ENCODE results near the gene ZNF362.

Gene ZNF362

DNA sequence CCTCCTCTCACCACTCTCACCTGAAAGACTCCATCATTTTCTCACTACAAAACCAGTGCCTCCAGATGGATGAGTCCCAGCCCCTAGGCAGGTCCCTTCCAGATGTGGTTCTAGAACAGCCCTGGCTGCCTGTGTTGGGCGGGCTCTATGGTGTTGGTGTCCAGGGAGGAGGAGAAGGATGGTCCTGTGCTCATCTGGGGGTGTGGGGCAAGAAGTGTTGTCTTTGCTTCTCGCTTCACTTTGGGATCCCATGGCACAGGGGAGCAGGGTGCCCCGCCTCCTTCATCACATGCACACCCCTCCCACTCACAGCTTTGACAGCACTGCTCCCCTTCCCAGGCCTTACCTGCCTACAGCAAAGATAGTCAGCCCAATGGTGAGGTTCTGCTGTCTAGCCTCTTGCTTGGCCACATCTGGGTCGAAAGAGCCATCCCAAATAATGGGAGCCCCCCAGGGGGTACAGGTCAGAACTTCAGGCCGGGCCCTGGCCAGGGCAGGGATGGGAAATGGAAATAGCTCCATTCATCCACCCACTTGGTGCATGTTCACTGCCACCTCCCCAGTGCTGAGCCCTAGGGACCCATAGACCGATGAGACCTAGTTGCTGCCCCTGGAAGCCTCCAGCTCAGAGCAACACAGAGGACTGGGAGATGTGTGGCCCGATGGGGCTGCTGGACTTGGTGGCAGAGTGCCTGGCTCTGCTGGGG lies 55.6 kb downstream of the ZNF362 start:
- DNase-seq: no peak

DNA sequence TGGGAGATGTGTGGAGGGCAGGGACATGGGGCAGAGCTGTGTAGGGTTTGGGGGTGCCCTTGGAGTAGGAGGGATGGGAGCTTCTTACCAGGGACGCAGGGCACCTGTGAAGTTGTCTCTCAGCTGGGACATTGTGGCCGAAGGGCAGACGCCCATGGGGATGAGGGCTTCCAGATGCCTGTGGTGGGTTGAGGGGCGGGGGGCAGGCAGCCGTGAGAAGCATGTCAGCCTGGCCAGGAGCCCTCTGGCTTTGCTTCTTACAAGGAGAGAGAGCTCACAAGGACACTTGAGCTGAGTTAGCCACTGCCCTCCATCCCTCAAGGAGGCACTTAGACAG lies 56.1 kb downstream of the ZNF362 start:
- no peak for DNase-seq

DNA sequence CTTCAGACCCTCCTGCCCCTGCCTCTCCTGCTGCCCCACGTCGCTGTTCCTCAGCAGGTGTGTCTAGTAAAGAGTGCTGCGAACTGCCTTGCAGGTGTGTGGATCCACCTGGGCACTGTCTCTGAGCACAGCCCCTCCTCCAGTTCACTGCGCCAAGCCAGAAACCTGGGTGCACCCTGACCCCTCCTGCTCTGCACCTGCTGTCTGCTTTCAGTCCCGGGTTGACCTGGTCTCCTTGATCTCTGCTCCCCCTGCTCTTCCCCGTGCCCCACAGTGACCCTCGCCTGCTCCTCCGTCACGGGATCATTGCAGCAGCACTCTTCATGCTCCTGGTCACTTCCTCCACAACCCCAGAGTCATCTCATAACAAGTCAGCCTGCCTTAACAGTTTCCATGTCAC lies 58.1 kb downstream of the ZNF362 start:
- DNase-seq: no peak

DNA sequence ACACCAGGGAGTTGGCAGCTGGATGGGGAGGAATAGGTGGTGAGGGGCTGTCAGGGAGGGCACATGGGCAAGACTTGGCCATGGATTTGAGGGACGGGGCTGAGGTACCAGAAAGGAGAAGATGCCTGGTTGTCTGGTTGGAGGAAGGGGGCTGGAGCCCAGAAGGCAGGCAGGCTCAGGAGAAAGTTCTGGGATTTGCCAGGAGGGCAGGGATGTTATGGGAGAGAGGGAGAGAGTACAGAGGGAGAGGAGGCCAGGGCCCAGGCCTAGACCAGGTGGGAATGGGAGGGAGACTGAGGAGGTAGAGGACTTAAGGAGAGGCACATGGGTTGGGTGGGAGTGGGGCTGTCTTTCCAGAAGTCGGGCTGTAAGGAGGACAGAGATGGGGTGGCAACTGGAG lies 60.3 kb downstream of the ZNF362 start:
- no peak for DNase-seq

DNA sequence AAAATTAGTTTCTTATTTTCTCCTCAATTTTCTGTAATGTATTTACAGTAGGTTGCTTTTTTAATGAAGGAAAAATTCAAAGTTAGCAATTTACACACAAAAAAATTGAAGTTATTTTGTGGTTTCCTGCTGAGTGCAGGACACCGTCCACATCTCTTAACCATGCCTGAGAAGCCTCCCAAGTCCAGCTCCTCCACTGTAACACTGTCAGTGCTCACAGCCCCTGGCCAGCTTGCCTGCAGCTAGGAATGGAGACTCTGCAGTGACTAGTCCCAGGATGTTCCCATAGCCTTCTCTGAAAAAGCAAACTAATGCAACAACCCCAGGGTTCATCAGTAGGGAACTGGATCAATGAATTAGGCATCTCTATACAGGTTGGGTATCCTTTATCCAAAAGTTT lies 61.1 kb downstream of the ZNF362 start:
- DNase-seq: no peak

DNA sequence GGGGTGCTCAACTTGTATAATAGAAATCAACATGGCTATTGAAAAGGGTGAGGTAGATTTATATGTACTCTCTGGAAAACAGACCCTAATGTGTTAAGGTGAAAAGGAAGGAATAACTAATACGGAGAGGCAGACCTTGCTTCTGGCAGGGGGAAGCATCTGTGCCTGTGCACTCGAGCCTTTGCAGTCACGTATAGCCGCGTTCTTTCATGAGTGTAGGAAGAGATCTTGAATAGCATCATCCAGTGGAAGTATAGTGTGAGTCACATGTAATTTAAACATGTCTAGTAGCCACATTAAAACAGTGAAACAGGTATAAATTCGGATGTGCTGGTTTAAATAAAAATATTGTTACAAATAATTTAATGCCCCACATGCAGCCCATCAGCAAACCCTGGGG lies 61.7 kb downstream of the ZNF362 start:
- DNase-seq: no peak

DNA sequence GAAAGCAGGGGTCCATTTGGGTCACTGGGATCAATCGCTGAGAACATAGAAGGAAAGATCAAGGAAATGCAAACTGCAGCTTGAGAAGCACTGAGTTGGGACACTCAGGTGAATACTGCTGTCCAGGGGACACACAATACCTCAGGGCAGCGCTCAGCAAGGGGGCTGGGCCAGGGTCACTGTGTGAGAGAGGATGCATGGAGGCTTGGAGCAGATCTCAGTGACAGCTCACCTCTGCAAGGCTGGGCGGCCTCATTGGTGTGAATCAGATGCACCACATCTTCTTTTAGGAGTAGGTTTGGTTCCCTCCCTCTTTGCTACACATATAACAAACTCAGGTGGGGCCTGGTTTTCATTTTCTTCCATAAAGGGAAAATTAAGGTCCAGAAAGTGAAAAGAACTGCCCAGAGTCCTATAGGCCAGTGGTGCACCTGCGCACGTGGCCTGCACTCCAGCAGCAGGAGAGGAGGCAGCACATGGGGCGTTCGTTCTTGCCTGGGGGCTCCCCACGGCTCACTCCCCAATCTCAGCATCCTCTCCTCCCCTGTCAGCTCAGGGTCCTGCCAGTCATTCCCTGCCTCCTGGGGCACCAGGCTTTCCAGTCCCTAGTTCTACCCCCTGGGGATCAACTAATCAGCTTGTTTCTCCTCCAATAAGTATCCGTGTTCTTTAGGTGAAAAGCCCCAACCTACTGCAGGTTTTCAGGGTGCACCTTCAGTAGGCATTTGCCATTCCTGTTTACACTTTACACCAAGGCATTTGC lies 63.1 kb downstream of the ZNF362 start:
- no peak for DNase-seq

DNA sequence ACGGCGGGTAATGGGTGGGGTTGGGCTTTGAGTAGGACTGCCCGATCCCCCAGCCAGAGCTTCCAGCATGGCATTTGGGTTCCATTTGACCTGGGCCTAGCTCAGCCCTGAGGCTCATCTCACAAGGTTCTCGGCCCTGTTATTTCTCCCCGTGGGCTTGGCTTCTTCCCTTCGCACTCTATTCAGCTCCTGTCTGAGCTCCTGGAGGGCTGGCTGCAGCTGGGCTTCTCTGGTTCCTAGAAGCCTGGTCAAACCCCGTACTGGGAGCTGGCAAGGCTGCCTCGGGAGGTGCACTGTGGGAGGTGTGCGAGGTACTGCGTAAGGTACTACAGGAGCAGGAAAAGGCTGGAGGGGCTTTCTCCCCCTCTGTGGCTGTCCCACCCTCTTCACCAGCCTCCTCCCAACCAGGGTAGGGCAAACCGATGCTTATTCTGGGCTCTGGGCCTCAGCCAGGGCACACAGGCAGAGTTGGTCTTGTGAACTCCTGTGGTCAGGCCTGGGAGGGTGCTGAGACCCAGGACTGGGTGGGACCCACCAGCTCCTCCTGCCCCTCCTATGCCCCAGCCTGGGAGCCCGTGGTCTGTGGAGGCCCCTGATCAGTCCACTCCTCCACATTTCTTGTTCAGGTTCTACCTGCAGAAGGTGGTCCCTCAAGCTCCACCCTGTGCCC lies 63.8 kb downstream of the ZNF362 start:
- no peak for DNase-seq

DNA sequence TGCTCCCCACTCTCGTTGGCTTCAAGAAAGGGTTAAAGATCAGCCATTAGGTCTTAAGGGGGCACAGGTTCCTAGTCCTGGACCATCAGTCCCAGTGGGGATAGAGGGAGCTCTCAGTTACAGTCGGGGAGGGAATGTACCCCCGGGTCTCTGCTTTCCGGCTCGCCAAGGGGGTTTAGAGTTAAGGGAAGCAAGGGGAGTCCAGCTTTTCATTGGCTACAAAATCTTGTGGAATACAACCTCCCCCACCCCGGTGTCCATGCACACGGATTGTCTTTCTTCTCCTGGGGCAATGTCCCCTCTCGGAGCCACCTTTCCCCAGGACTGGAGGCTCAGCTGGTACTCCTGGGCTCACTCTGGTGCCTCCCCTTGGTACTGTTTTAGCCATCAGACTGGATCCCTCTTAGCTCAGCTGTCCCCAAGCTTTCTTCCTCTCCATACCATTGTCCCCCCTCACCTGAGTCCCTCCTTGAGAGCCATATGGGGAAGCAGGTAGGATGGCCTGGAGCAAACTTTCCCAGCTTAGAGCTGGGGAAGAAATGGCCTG lies 64.4 kb downstream of the ZNF362 start, which contains the start of gene A3GALT2:
Gene A3GALT2, minus strand, starts transcription at position 480 of the 547 bp plus-strand sequence. Its CDS starts 0 bp downstream, at position 480.
- DNase-seq: no peak

DNA sequence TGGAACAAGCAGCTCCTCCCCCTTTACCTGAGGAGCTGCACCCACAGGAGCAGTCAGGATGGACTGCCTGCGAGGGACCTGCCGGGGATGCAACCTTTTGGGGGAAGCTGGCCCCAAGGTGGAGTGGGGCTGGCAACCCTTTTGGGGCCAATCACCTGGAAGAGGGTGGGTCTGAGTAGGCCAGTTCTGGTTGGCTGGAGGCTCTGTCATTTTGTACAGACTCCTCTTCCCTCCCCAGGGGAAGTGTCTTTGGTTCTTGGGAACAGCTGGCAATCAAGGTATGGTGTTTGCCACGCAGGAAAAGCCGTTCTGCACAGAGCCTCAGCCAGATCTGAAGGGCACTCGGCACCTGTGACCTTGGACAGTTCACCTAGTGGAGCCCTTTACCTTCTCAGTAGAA lies 64.9 kb downstream of the ZNF362 start:
- DNase-seq: no peak

DNA sequence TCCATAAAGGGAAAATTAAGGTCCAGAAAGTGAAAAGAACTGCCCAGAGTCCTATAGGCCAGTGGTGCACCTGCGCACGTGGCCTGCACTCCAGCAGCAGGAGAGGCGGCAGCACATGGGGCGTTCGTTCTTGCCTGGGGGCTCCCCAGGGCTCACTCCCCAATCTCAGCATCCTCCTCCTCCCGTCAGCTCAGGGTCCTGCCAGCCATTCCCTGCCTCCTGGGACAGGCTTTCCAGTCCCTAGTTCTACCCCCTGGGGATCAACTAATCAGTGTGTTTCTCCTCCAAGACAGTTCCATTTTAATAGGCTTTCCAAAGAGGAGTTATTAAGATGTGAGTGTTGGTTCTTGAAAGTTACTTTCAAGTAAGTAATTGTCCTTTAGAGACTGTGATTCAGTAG lies 65.8 kb downstream of the ZNF362 start:
- no peak for DNase-seq

DNA sequence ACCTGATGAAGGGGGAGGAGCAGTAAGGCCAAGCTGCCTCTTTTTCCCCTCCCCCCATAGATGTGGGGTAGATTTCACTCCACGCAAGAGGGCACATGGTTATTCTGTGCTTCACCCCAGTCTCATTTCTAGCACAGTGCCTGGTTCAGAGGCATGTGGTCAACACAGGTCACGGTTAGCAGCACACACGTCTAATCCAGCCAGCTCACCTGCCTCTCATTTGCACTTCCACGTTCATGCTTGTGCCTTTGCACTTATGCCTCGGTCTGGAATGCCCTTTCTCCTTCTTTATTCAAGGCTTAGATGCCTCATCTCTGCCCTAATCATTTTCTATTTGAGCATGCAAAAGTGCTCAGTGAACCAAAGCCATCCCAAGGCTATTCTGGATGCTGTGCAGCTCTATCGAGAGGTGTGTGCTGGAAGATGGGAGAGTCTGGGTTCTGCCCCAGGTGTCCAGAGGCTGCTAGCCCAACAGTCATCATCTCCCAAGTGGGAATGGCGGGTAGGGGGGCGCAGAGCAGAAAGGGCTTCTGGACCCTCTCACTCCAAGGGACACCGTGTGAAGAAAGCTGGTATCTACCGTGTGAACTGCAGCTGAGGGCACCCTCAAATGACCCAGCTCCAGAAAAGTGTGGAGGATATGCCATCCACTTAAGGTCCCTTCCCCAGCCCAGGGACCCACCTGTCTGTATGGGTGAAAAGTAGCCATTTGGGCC lies 66.7 kb downstream of the ZNF362 start:
- no peak for DNase-seq

DNA sequence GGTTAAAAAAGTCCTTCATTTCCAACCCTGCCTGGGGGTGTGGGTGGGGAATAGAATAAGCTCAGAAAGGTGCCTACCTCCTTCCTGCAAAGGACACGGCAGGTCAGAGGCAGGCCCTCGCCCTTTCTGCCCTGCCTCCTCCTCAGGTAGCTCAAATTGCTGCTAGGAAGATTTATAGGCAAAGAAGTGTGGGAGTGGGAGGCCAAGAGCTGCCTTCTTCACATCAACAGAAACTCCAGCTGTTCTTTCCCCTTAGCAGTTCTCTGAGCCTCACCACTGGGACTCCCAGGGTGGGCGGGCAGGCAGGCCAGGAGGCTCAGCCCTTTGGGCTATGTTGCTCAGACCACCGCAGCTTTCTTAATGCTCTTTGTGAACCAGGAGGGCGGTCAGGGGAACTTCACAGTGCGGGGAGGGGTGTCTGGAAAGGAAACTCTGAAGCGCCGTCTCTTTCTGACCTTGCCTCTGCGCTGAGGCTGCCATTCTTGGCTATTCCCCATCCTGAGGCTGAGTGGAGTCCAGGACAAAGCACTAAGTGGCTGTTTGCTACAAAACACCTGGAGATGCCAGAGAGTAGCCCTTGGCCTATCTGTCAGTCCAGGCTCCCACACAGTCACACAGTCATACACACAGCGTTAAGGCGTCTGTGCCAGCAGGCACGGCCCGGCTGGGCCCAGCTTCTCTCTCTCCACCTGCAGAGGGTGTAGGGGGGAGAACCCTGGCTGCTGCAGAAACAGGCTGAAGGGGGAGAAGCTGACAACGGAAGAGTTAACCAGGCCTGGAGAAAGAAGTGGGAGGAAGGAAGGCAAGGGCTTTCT lies 67.6 kb downstream of the ZNF362 start:
- DNase-seq: no peak

DNA sequence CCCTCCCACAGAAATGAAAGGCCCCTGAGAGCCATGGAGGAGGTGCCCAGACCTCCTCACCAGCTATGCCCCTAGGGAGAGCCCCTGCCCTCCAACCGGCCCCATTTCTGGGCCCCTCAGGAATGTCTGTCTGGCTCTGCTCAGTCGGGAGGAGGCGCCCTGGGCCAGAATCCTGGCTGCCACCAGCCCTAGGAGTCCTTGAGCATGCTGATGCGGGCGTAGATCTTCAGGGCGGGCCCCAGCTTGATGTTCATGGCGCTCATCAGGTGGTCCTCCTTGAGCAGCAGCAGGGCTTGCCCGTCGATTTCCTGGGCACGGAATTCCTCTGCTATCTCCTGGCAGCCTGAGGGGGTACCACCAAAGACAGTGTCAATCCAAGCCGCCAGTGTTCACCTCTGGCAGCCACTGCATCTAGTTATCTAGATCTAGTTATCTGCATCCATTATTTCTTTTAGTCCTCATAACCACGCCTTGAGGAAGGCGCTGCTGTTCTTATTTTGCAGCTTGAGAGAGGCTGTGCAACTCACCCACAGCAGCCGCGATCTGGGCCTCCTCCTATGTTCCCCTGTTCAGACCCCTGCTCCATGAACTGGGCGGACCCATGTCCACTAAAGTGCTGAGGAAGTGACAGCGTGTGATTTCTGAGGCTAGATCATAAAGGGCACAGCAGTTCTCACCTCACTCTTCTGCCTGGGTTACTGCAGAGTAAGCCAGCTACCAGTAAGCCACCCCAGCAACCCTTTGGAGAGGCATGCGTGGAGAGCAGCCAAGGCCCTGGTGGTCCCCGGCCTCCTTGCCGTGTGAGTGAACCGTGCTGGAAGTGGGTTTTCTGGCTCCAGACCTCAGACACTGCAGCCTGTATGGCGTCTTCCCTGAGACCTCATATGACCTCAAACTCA lies 68.6 kb downstream of the ZNF362 start:
- DNase-seq: no peak

DNA sequence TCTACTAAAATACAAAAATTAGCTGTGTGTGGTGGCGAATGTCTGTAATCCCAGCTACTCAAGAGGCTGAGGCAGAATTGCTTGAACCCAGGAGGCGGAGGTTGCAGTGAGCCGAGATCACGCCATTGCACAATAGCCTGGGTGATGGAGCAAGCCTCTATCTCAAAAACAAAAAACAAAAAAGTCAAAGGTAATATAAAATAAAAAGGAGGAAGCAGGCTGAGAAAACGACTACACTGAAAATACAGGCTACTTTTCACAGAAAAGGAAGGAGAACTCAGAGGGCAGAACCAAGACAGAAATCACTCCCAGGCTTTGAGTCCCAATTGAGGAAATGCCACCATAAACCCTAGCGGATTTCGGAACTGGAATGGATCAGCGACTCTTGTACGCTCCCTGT lies 70.5 kb downstream of the ZNF362 start:
- no peak for DNase-seq

DNA sequence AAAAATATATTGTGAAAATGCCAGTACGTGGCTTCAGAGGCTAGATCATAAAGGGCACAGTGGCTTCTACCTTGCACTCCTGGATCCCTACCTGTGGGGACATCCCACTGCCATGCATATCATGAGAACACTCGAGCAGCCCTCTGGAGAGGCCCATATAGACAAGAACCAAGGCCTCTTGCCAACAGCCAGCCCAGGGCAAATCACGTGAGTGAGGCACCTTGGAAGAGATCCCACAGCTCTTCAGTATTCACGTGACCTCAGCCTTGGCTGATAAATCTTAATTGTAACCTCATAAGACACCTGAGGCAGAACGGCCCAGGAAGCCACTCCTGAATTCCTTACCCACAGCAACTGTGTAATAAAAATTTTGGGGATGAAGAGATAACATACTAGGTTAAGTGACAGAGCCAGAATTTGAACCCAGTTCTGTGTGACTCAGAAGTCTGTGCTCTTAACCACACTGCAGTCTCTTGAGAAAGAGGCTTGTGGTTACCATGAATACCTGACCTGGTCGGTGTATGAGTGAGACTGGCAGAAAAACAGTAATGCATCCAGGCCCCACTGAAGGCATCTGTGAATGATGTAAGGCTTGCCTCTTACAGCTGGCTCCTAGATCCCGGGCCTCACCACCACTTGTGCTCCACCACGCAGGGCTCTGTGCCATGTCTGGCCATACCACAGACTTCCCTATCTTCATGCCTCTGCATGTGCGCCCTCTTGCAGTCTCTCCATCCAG lies 71.5 kb downstream of the ZNF362 start:
- no peak for DNase-seq

DNA sequence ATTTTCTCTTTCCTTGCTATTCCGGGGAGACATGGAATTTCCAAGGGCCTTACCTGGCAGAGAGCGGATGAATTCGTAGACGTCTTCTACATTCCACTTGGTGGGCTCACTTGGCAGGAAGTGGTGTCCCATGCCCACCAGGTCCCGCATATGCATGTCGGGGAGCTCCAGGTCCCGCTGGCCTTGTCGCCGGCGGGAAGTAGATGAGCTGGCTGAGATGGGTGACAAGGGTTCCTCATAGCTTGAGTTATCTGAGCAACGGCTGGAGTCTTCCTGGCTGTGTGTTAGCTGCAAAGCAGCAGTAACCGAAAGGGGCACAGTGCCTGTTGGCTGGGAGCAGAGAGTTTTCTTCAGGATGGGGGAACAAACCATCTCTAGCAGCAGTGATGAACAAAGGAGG lies 72.5 kb downstream of the ZNF362 start:
- no peak for DNase-seq

DNA sequence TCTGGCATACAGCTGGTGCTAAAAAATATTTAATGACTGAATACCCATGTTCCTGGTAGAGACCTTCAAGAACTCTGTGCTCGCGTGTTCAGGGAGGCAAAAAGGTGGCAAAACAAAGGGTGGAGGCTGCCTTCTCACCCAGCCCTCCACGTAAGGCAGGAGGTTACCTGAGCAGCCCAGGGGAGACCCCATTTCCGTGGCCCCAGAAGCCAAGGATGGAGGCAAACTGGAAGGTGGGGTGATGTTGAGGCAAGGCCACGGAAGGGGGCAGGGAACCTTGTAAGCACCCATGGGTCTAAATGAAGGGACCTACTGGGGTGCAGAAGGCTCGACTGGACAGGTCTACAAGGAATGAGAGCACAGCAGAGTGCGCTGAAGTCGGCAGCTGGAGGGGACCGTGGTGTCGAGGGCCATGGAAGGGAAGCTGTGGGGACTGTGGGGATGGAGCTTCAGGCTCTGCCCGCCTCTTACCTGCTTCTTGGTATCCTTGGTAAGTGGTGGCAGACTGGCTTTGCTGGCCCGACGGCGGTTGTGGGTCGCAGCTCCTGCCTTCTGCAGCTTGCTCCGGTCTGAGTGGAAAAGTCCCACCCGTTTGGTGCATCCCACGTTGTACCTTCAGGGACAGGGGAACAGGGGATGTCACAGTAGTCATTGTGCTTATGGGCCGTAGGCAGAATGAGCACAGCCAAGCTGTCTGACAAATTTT lies 73.5 kb downstream of the ZNF362 start:
- DNase-seq: no peak

DNA sequence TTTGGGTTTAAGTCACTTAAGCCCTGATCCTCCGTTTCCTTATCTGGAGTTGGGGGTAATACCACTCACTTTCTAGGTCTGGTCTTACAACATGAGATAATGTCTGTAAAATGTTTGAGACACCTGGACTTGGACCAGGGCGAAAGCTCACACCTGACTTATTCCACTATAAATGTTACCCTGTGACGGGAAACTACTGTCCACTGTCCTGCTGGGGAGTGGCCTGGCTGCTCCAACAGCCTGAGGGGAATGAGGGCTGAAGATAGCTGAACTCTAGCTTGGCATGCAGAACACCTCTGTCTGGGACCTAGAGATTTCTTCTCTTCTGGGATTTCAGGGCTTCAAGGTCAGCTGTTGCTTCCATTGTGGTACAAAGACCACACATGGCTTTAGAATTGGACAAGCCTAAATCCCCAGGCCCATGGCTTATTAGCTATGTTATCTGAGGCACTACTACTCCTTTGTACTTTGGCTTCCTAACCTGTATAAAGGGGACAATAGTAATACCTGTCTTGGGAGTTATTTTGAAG lies 74.1 kb downstream of the ZNF362 start:
- no peak for DNase-seq

DNA sequence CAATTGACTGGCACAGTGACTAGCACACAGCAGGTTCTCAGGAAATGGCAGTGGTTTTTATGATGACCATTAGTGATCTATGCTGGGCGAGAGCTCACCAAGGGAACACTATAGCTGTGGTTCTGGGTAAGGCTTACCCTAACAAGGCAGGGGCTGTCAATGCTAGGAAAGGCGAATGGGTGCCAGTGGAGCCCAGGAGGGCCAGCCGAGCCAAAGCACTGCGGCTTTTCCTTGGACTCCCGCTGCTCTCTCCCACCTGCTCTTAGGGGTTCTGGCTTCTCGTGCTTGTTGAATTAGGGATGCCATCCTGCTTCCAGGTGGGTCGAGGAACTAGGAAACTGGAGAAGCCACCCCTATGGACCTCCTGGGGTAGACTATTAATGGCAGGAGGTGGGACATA lies 74.6 kb downstream of the ZNF362 start:
- no peak for DNase-seq
